A549 (cell line): ENCODE measurements around the gene HLA-DOB. TPM values are rescaled to one million over a fixed set of nuclear protein-coding genes. Genes with fewer than 3 reads are reported as not detected.

Experiments used
- ATAC-seq, 2 experiments: fragments of 200-7000 bp in 1 of 2; fragments of >200 bp in 1 of 2; cut with Nextera tagmentation in 1 of 2; cut with Tn5 transposase in 1 of 2; 3 replicates each; pipeline versions ENCODE4 v1.8.0 to v1.9.1; 2018 to 2020; ENCODE audit warnings: mild to moderate bottlenecking in 1 of 2, moderate library complexity in 1 of 2
- CTCF ChIA-PET: fragments of 300-600 bp; sonication (Branson Sonifier 250); formaldehyde crosslinking; extraction: SDS; loops from one replicate; lab custom pipeline; 2021; ENCODE audit warnings: antibody characterized with exemption, inconsistent platforms; lab: Yijun Ruan, JAX
- POLR2A ChIA-PET: fragments of 350-600 bp; formaldehyde crosslinking; extraction: SDS; loops from one replicate; lab custom pipeline; 2021; ENCODE audit warnings: antibody characterized with exemption, inconsistent platforms; lab: Yijun Ruan, JAX
- DNase-seq, 2 experiments: peaks; one replicate each; pipeline versions ENCODE4 v3.0.0 to v3.0.0-alpha.2; 2011 to 2016; ENCODE audit warnings: low read depth in 1 of 2, low spot score in 1 of 2
- FAIRE-seq: peaks from 2 replicates; lab custom pipeline; 2011; peaks lifted over from hg19 to GRCh38; lab: Jason Lieb, UNC
- H3K27ac ChIP-seq, 2 experiments: fragments of >200 bp; sonication (Bioruptor Twin); formaldehyde crosslinking; 3 replicates each; pipeline ENCODE4 v1.5.1; 2016 to 2017
- H3K4me1 ChIP-seq: fragments of >200 bp; sonication (Bioruptor Twin); formaldehyde crosslinking; 3 replicates; pipeline ENCODE4 v1.6.1; 2016
- H3K4me2 ChIP-seq: fragments of >200 bp; sonication (Bioruptor Twin); formaldehyde crosslinking; 3 replicates; pipeline ENCODE4 v1.6.1; 2016
- H3K4me3 ChIP-seq: fragments of >200 bp; sonication (Bioruptor Twin); formaldehyde crosslinking; 3 replicates; pipeline ENCODE4 v1.5.1; 2016
- H3K9me3 ChIP-seq: fragments of >200 bp; sonication (Bioruptor Twin); formaldehyde crosslinking; 3 replicates; pipeline ENCODE4 v1.6.1; 2016
- BHLHE40 ChIP-seq: IDR thresholded peaks from 2 replicates; pipeline ENCODE4 v1.6.1; 2012; ENCODE audit warnings: low read depth, low read length, inconsistent platforms
- CBX8 ChIP-seq: fragments of 200-600 bp; sonication (generic); IDR thresholded peaks from 2 replicates; pipeline ENCODE4 v1.6.1; 2016
- CHD2 ChIP-seq: fragments of 150-350 bp; IDR thresholded peaks from 2 replicates; pipeline ENCODE4 v1.6.1; 2014; ENCODE audit warnings: low read length; ENCODE audit not compliant: partially characterized antibody
- CHD4 ChIP-seq: fragments of 200-600 bp; sonication (generic); IDR thresholded peaks from 2 replicates; pipeline ENCODE4 v1.6.1; 2016; ENCODE audit warnings: antibody characterized with exemption, mild to moderate bottlenecking, borderline replicate concordance
- EHMT2 ChIP-seq: fragments of 200-600 bp; sonication (generic); IDR thresholded peaks from 2 replicates; pipeline ENCODE4 v1.6.1; 2016; ENCODE audit warnings: antibody characterized with exemption, low read depth, mild to moderate bottlenecking, moderate library complexity
- GATA3 ChIP-seq: IDR thresholded peaks from 2 replicates; pipeline ENCODE4 v1.6.1; 2012; ENCODE audit warnings: borderline replicate concordance
- HDAC2 ChIP-seq: fragments of 200-600 bp; sonication (generic); IDR thresholded peaks from 2 replicates; pipeline ENCODE4 v1.6.1; 2016
- HEYL ChIP-seq: fragments of 250-450 bp; sonication (Bioruptor Pico); IDR thresholded peaks from 2 replicates; pipeline ENCODE4 v1.8.0; 2021; ENCODE audit warnings: mild to moderate bottlenecking, moderate library complexity
- HMGXB4 ChIP-seq: fragments of 250-450 bp; sonication (Bioruptor Pico); IDR thresholded peaks from 2 replicates; pipeline ENCODE4 v1.5.0; 2021; ENCODE audit warnings: mild to moderate bottlenecking, moderate library complexity, borderline replicate concordance
- HOXB13 ChIP-seq: fragments of 250-450 bp; sonication (Bioruptor Pico); IDR thresholded peaks from 2 replicates; pipeline ENCODE4 v1.5.0; 2020; ENCODE audit warnings: low read depth, mild to moderate bottlenecking, moderate library complexity
- MAZ ChIP-seq: fragments of 150-350 bp; IDR thresholded peaks from 2 replicates; pipeline ENCODE4 v1.6.1; 2014; ENCODE audit warnings: antibody characterized with exemption, low read depth, low read length, borderline replicate concordance
- PHF8 ChIP-seq: fragments of 200-600 bp; sonication (generic); IDR thresholded peaks from 2 replicates; pipeline ENCODE4 v1.6.1; 2016; ENCODE audit warnings: low read depth, mild to moderate bottlenecking, antibody characterized with exemption, moderate library complexity, borderline replicate concordance
- POLR2AphosphoS2 ChIP-seq: conservative IDR thresholded peaks from 2 replicates; pipeline ENCODE4 v1.6.1; 2012; ENCODE audit warnings: low read length, improper control_type of control experiment, inconsistent platforms
- RAD21 ChIP-seq, 2 experiments: fragments of >200 bp in 1 of 2; sonication (Bioruptor Twin) in 1 of 2; formaldehyde crosslinking in 1 of 2; IDR thresholded peaks in 1 of 2; conservative IDR thresholded peaks in 1 of 2; 2 replicates in 1 of 2; 3 replicates in 1 of 2; pipeline ENCODE4 v1.6.1; 2012 to 2018; ENCODE audit warnings: inconsistent platforms in 1 of 2
- RNF2 ChIP-seq: fragments of 200-600 bp; sonication (generic); IDR thresholded peaks from 2 replicates; pipeline ENCODE4 v1.6.1; 2016; ENCODE audit warnings: low read depth, mild to moderate bottlenecking, antibody characterized with exemption, moderate library complexity, borderline replicate concordance
- SREBF2 ChIP-seq: fragments of 450-650 bp; IDR thresholded peaks from 2 replicates; pipeline ENCODE4 v1.6.1; 2014; ENCODE audit warnings: mild to moderate bottlenecking, moderate library complexity
- ZFP36 ChIP-seq: fragments of 450-650 bp; IDR thresholded peaks from 2 replicates; pipeline ENCODE4 v1.6.1; 2014; ENCODE audit warnings: borderline replicate concordance; ENCODE audit not compliant: partially characterized antibody
- WGBS: methylation state at CpG from one replicate; pipeline ENCODE4 v1.1.6; 2017; ENCODE audit errors: missing lambda C conversion rate; 5-methylcytosine and 5-hydroxymethylcytosine counted together
- polyA plus RNA-seq, 4 experiments: library from polyadenylated mRNA; depleted of rRNA in 3 of 4; stranded (reverse); fragments of >200 nt; fragmentation: RNase III in 1 of 4; extraction: RNeasy Plus Mini Kit Qiagen cat#74134 plus additional on column Dnase treatment in 1 of 4; gene quantifications; 2 replicates in 3 of 4; 3 replicates in 1 of 4; pipeline ENCODE4 v1.2.3, GENCODE V29; 2011 to 2017
- TF ChIP-seq, protein P1 (sequence below): fragments of 200-600 bp; sonication (generic); IDR thresholded peaks from 2 replicates; pipeline ENCODE4 v1.6.1; 2016; ENCODE audit warnings: antibody characterized with exemption, mild to moderate bottlenecking, moderate library complexity

The HLA-DOB gene
- polyA plus RNA-seq, 2 of the 4 experiments (the other 2 are of a cell fraction) = 0.08 to 0.10 TPM

DNA sequence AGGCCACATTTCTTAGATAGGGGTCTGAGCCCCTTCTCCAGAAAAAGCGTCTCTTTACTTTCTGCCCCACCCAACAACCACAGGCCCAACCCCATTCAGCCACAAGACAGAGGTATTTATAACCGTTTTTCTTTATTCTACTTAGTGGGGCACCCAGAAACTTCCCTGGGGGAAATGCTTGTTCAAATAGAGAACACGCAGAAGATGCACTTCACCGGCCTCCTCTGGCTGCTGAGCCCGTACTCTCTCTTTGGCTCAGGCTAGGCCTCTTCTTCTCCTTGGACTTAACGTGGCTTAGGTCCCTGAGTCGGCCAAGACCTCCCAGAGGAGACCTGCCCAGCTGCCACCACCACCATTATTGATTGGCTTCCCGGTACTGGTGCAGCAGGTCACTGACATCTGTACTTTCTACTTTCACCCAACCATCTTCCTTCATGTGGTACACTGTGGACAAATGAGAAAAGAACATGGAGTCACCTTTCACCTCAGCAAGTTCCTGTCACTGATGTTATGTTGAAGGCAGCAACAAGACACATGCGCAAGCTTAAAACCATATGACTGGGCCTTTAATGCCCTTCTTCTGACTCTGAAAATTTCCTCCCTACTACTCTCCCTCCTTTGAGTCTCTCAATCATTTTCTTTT is 23.9 kb upstream of the HLA-DOB start:
- 88% methylated on average over 9 of the region's 9 CpGs for WGBS
- ChIA-PET POLR2A (no interaction called here), CTCF (interaction anchor here (3.4 to 10.9 kb wide), 4 partner anchors 13 to 144 kb away, joined by 17 to 253 read pairs (median 147); partner anchors contain the start of genes PSMB9 and TAP1)
- H3K4me3 ChIP-seq = no peak overlapping the region
- TF ChIP-seq HMGXB4 (CRISPR knock-in tag) (no peak), PHF8 (no peak), CHD2 (no peak), HDAC2 (no peak), SREBF2 (no peak), CHD4 (no peak), CBX8 (no peak), GATA3 (no peak), RNF2 (no peak), HEYL (no peak), BHLHE40 (no peak)
- TF ChIP-seq, protein P1, sequence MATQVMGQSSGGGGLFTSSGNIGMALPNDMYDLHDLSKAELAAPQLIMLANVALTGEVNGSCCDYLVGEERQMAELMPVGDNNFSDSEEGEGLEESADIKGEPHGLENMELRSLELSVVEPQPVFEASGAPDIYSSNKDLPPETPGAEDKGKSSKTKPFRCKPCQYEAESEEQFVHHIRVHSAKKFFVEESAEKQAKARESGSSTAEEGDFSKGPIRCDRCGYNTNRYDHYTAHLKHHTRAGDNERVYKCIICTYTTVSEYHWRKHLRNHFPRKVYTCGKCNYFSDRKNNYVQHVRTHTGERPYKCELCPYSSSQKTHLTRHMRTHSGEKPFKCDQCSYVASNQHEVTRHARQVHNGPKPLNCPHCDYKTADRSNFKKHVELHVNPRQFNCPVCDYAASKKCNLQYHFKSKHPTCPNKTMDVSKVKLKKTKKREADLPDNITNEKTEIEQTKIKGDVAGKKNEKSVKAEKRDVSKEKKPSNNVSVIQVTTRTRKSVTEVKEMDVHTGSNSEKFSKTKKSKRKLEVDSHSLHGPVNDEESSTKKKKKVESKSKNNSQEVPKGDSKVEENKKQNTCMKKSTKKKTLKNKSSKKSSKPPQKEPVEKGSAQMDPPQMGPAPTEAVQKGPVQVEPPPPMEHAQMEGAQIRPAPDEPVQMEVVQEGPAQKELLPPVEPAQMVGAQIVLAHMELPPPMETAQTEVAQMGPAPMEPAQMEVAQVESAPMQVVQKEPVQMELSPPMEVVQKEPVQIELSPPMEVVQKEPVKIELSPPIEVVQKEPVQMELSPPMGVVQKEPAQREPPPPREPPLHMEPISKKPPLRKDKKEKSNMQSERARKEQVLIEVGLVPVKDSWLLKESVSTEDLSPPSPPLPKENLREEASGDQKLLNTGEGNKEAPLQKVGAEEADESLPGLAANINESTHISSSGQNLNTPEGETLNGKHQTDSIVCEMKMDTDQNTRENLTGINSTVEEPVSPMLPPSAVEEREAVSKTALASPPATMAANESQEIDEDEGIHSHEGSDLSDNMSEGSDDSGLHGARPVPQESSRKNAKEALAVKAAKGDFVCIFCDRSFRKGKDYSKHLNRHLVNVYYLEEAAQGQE = no peak
- peaks cover 10% of the 10 kb centered on the region; the same call in 1 of the 3 replicates for H3K4me1 ChIP-seq
- ATAC-seq = no peak
- no peaks in the 10 kb centered on the region for H3K9me3 ChIP-seq
- FAIRE-seq = no peak
- no peak overlapping the region for H3K4me2 ChIP-seq
- no peak overlapping the region for H3K27ac ChIP-seq
- DNase-seq = no peak

GRCh38 chr6:32839356-32839755 is 22.6 kb upstream of the HLA-DOB start:
- DNase-seq (no peak), FAIRE-seq (no peak), ATAC-seq (no peak)
- ChIA-PET CTCF (interaction anchor here (1.0 to 10.9 kb wide), 30 partner anchors 10 to 433 kb away, joined by 3 to 253 read pairs (median 5); partner anchors contain the start of genes BTNL2, HLA-DMA, PSMB9 and TAP1), POLR2A (interaction anchor here (1.7 to 2.2 kb wide), 3 partner anchors 14 to 29 kb away, joined by 12 to 30 read pairs (median 12); partner anchors contain the start of genes PSMB9 and TAP1)
- Histone ChIP-seq H3K4me1 (peaks cover 10% of the 10 kb centered on the region; the same call in 1 of the 3 replicates), H3K4me3 (no peak overlapping the region), H3K27ac (no peak overlapping the region), H3K9me3 (no peaks in the 10 kb centered on the region), H3K4me2 (no peak overlapping the region)
- TF ChIP-seq CBX8 (no peak), MAZ (no peak), RAD21 (conservative IDR thresholded peaks at IDR 0.05 in 1 of 2, IDR thresholded peaks at IDR 0.05 in 1 of 2) (no peak), HOXB13 (CRISPR knock-in tag) (no peak), EHMT2 (no peak), POLR2AphosphoS2 (no peak), CHD4 (no peak), ZFP36 (no peak)
- 92% methylated on average over 15 of the region's 15 CpGs for WGBS
